A673 (cell line): Measurements from ENCODE around the gene CTIF. TPM values are rescaled to one million over a fixed set of nuclear protein-coding genes. Genes with fewer than 3 reads are reported as not detected.

Experiments
- BruUV-seq: library from RNA; stranded (reverse); fragments of 400-500 nt; replicated peaks from 2 replicates; lab custom pipeline; 2021; lab: Mats Ljungman, UMichigan
- CTCF ChIA-PET: fragments of 300-600 bp; sonication (Branson Sonifier 250); formaldehyde crosslinking; loops from one replicate; lab custom pipeline; 2022; ENCODE audit warnings: antibody characterized with exemption; lab: Charles Lee
- POLR2A ChIA-PET: fragments of 300-600 bp; sonication (Branson Sonifier 250); formaldehyde crosslinking; loops from one replicate; lab custom pipeline; 2022; ENCODE audit warnings: antibody characterized with exemption; ENCODE audit not compliant: low non-redundant PET; lab: Charles Lee
- DNase-seq: peaks from one replicate; pipeline ENCODE4 v3.0.0-alpha.2; 2015; ENCODE audit warnings: low spot score
- H3K27ac ChIP-seq: fragments of 200-600 bp; sonication (generic); 2 replicates; pipeline ENCODE4 v1.5.1; 2016; ENCODE audit warnings: mixed run types, low read depth, mild to moderate bottlenecking, mixed read lengths, antibody characterized with exemption, low read length; ENCODE audit not compliant: poor library complexity, severe bottlenecking
- H3K27me3 ChIP-seq: fragments of 200-600 bp; sonication (generic); replicated peaks from 2 replicates; pipeline ENCODE4 v1.6.1; 2017; ENCODE audit warnings: mixed run types, low read depth, mild to moderate bottlenecking, mixed read lengths, antibody characterized with exemption, low read length; ENCODE audit not compliant: insufficient read depth, poor library complexity
- H3K36me3 ChIP-seq: fragments of 200-600 bp; sonication (generic); 2 replicates; pipeline ENCODE4 v1.6.1; 2016; ENCODE audit warnings: mixed run types, mild to moderate bottlenecking, mixed read lengths, antibody characterized with exemption, low read length; ENCODE audit not compliant: insufficient read depth, poor library complexity, severe bottlenecking
- H3K4me1 ChIP-seq: fragments of 200-600 bp; sonication (generic); 2 replicates; pipeline ENCODE4 v1.6.1; 2017; ENCODE audit warnings: mixed run types, mild to moderate bottlenecking, mixed read lengths, antibody characterized with exemption, low read length; ENCODE audit not compliant: insufficient read depth, poor library complexity, severe bottlenecking
- H3K4me3 ChIP-seq: fragments of 200-600 bp; sonication (generic); 2 replicates; pipeline ENCODE4 v1.5.1; 2016; ENCODE audit warnings: low read depth, mixed run types, mild to moderate bottlenecking, mixed read lengths, low read length; ENCODE audit not compliant: poor library complexity, severe bottlenecking
- H3K9me3 ChIP-seq: fragments of 200-600 bp; sonication (generic); 2 replicates; pipeline ENCODE4 v1.6.1; 2016; ENCODE audit warnings: mixed run types, low read depth, mild to moderate bottlenecking, mixed read lengths, antibody characterized with exemption, low read length; ENCODE audit not compliant: poor library complexity, severe bottlenecking
- EZH2 ChIP-seq: fragments of 200-600 bp; sonication (generic); IDR thresholded peaks from 2 replicates; pipeline ENCODE4 v1.6.1; 2017; ENCODE audit warnings: borderline replicate concordance, low read depth, mild to moderate bottlenecking, mixed read lengths, antibody characterized with exemption, low read length; ENCODE audit not compliant: poor library complexity, severe bottlenecking
- intact Hi-C: fragments of 100-400 bp; cut with micrococcal nuclease; formaldehyde crosslinking; loops from one replicate; pipeline ENCODE4 v1.10.0; 2022; ENCODE audit not compliant: unreplicated experiment
- total RNA-seq: library from RNA; stranded (reverse); gene quantifications from 2 replicates; pipeline ENCODE4 v1.2.3, GENCODE V29; 2021
- TF ChIP-seq, protein P1 (sequence below): fragments of 300-800, 200-600 bp; sonication (generic); conservative IDR thresholded peaks from 2 replicates; pipeline ENCODE4 v1.5.1; 2017; ENCODE audit warnings: low read depth, mild to moderate bottlenecking, antibody characterized with exemption, low read length, moderate library complexity, mixed read lengths

The CTIF gene
- total RNA-seq, 1 experiment from 2014 or later: 23.5 TPM

DNA sequence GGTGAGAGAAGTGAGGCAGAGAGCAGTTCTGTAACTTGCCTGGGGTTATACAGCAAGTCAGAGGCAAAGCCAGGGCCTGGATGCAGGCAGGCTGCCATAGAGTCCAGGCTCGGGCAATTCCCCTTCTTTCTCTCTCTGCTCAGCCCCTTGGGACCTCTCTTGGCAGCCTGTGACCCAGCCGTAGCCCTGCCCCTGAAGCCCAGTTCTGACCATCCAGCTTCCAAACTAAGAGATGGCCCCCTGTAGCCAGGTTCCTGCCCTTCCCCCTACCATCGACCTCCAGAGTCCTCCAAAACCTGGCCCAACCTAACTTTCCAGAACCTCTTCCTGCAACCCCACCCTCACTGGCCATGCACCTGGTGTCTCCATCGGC is 201.2 kb downstream of the CTIF start:
- Histone ChIP-seq H3K27ac (no peak overlapping the region), H3K36me3 (no peaks in the 10 kb centered on the region), H3K4me3 (no peak overlapping the region), H3K4me1 (no peaks in the 10 kb centered on the region), H3K27me3 (no peaks in the 10 kb centered on the region), H3K9me3 (no peaks in the 10 kb centered on the region)
- intact Hi-C loops: no loop called here
- BruUV-seq: no TSS peak
- ChIA-PET CTCF (no interaction called here), POLR2A (no interaction called here)
- TF ChIP-seq EZH2: no peak
- TF ChIP-seq, protein P1, sequence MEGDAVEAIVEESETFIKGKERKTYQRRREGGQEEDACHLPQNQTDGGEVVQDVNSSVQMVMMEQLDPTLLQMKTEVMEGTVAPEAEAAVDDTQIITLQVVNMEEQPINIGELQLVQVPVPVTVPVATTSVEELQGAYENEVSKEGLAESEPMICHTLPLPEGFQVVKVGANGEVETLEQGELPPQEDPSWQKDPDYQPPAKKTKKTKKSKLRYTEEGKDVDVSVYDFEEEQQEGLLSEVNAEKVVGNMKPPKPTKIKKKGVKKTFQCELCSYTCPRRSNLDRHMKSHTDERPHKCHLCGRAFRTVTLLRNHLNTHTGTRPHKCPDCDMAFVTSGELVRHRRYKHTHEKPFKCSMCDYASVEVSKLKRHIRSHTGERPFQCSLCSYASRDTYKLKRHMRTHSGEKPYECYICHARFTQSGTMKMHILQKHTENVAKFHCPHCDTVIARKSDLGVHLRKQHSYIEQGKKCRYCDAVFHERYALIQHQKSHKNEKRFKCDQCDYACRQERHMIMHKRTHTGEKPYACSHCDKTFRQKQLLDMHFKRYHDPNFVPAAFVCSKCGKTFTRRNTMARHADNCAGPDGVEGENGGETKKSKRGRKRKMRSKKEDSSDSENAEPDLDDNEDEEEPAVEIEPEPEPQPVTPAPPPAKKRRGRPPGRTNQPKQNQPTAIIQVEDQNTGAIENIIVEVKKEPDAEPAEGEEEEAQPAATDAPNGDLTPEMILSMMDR: no peak
- no peak for DNase-seq

DNA sequence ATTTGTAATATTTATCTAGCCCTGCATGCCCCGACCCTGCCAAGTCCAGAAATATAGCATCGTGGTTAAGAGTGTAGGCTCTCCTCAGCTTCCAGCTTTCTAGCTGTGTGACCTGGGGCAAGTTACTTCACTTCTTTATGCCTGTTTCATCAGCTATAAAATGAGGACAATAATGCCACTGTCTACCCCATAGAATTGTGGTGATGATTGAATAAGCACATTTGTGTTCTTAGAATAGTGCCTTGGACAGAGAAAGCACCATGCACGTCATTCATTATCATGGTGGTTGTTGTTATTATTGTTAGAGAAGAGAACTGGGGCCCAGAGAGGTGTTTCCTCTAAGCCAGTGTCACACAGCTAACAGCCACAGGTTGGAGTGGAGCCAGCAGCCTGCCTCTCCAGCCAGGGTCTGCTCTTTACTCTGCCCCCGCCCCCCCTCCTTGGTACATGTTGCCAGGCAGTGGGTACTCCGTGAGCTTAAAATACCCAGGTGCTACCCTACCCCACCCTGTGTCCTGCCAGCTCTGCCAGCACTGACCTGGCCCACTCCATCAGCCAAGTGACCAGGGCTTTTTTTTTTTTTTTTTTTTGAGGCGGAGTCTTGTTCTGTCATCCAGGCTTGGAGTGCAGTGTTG is 202.1 kb downstream of the CTIF start:
- TF ChIP-seq EZH2: no peak
- TF ChIP-seq, protein P1: no peak
- no peaks in the 10 kb centered on the region for H3K4me1 ChIP-seq
- CTCF ChIA-PET: no interaction called here

DNA sequence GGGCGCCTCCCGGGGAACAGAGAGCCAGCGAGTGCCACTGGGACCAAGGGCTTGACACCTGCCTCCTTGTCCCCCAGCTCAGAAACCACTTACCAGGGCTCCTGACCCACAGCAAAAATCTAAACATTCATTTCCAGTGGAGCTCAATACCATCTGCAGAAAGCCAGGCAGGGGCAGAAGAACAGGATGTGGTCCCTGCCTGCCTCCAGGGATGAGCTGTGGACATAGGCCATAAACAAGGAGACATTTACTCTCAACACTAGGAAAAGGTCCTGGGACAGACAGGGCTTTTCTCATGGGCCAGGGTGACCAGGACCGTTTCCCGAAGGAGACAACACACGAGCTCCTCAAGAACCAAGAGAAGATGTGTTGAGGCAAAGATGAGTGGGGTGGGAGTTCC is 203.0 kb downstream of the CTIF start:
- DNase-seq: no peak
- BruUV-seq: no TSS peak
- ChIA-PET CTCF (no interaction called here), POLR2A (no interaction called here)
- Histone ChIP-seq H3K27ac (no peak overlapping the region), H3K27me3 (no peaks in the 10 kb centered on the region), H3K36me3 (no peaks in the 10 kb centered on the region), H3K9me3 (no peaks in the 10 kb centered on the region), H3K4me3 (no peak overlapping the region), H3K4me1 (no peaks in the 10 kb centered on the region)
- intact Hi-C loops: no loop called here
- TF ChIP-seq, protein P1: no peak
- TF ChIP-seq EZH2: no peak

More for the DNA sequence above, 202.1 kb downstream of the CTIF start:
- no peak for DNase-seq
- H3K27ac ChIP-seq: no peak overlapping the region
- H3K4me3 ChIP-seq: no peak overlapping the region
- POLR2A ChIA-PET: no interaction called here
- H3K27me3 ChIP-seq: no peaks in the 10 kb centered on the region
- intact Hi-C loops: no loop called here
- no TSS peak for BruUV-seq
- H3K36me3 ChIP-seq: no peaks in the 10 kb centered on the region
- no peaks in the 10 kb centered on the region for H3K9me3 ChIP-seq
